WI38 (cell line): Measurements from ENCODE around the gene MOB1B.

Source experiments
- H3K4me3 ChIP-seq: 2 replicates; pipeline ENCODE4 v1.5.1; 2011; ENCODE audit warnings: low read depth, mild to moderate bottlenecking, control low read depth, low read length
- TF ChIP-seq, protein P1 (sequence below): IDR thresholded peaks from 2 replicates; pipeline ENCODE4 v1.5.1; 2012; ENCODE audit warnings: low read depth, mild to moderate bottlenecking, control low read depth, low read length

MOB1B gene

DNA sequence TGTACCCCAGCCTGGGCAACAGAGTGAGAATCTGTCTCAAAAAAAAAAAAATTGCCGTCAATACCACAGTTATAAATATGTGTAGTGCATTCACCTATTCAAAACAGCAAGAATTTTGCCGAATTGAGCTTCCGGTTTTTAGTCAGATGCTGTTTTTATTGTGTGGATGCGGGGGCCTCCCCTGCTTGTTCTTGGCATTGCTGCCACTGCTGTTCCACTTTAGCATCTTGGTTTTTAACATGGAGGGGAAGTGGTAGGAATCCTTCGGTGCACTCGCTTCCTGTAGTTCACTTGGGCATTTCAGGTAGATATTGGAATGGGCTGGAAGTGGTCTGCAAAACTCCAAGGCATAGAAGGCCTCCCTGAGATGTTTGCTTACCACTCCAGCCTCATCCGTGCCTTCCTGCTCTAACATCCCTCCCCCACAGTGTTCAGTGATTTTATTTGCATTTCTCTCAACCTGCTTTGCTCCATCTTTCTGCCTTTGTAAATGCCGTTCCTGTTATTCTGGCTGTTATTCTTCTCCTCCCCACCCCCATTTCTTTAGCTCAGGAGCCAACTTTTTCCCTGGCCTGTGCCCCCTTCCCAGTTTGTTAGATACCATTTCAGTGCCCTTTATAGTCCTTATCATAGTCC lies 25.5 kb downstream of the MOB1B start:
- TF ChIP-seq, protein P1, sequence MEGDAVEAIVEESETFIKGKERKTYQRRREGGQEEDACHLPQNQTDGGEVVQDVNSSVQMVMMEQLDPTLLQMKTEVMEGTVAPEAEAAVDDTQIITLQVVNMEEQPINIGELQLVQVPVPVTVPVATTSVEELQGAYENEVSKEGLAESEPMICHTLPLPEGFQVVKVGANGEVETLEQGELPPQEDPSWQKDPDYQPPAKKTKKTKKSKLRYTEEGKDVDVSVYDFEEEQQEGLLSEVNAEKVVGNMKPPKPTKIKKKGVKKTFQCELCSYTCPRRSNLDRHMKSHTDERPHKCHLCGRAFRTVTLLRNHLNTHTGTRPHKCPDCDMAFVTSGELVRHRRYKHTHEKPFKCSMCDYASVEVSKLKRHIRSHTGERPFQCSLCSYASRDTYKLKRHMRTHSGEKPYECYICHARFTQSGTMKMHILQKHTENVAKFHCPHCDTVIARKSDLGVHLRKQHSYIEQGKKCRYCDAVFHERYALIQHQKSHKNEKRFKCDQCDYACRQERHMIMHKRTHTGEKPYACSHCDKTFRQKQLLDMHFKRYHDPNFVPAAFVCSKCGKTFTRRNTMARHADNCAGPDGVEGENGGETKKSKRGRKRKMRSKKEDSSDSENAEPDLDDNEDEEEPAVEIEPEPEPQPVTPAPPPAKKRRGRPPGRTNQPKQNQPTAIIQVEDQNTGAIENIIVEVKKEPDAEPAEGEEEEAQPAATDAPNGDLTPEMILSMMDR, result no peak
- H3K4me3 ChIP-seq, result no peak overlapping the region

GRCh38 chr4:70930530-70931256 lies 28.5 kb downstream of the MOB1B start:
- no peak overlapping the region for H3K4me3 ChIP-seq
- TF ChIP-seq, protein P1, result no peak

- no peak overlapping the region for H3K4me3 ChIP-seq
- TF ChIP-seq, protein P1, result no peak
These were observed 29.2 kb downstream of the MOB1B start for GRCh38 chr4:70931347-70931746.

DNA sequence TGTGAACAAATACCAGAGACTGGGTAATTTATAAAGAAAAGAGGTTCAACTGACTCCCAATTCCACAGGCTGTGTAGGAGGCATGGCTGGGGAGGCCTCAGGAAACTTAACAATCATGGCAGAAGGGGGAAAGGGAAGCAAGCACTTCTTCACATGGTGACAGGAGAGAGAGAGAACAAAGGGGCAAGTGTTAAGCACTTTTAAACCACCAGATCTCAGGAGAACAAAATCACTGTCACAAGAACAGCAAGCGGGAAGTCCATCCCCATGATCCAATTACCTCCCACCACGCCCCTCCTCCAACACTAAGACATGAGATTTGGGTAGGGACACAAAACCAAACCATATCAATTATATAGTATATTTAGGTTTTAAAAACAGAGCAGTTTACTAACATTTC lies 30.8 kb downstream of the MOB1B start:
- TF ChIP-seq, protein P1, result no peak
- no peak overlapping the region for H3K4me3 ChIP-seq

GRCh38 chr4:70935038-70935695 lies 33.0 kb downstream of the MOB1B start:
- TF ChIP-seq, protein P1, result no peak
- no peak overlapping the region for H3K4me3 ChIP-seq

DNA sequence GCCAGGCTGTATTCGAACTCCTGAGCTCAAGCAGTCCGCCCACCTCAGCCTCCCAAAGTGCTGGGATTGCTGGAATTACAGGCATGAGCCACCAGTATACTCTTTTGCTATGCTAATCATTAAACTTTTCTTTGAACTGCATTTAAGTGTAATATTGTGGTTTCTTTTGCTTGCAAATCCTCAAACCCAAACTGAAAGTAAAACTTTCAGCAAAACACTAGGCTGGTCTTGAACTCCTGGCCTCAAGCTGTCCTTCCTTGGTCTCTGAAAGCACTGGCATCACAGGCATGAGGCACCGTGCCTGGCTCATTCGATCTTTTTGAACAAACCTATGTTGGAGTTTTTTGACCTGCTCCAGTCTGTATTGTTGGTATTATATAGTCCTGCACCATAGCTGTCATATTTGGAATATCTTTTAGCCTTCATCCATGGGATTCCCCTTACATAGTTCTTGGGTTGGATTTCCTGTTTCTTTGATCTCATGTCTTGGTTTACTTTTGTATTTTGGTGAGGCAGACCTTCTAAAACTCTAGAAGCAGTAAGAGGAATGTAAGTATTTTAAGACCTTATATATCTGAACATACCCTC lies 34.1 kb downstream of the MOB1B start:
- no peak overlapping the region for H3K4me3 ChIP-seq
- TF ChIP-seq, protein P1, result no peak
